Activated T-cell treated with anti-CD3 and anti-CD28 coated beads for 1 hour (primary cell): ENCODE data around the gene MINDY4.

Experiments used
- DNase-seq: peaks from one replicate; pipeline ENCODE4 v3.0.0-alpha.2; 2020; ENCODE audit warnings: low read depth

Gene MINDY4

DNA sequence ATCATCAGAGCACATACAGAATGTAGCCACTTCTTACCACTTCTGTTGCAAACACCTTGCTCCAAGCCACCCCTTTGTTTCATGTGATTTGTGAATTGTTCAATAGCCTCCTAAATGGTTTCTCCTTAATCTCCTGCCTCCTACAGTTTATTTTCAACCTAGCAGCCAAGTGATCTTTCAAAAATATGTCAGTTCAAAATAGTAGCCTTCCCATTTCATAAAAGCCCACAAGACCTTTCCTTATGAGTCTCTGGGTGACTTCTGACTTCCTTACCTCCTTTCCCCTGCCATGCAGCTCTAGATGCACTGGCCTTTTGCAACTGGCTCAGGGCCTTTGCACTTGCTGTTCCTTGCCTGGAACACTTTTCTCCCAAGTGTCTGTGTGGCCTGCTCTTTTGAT lies 4.8 kb downstream of the MINDY4 start:
- no peak for DNase-seq

DNA sequence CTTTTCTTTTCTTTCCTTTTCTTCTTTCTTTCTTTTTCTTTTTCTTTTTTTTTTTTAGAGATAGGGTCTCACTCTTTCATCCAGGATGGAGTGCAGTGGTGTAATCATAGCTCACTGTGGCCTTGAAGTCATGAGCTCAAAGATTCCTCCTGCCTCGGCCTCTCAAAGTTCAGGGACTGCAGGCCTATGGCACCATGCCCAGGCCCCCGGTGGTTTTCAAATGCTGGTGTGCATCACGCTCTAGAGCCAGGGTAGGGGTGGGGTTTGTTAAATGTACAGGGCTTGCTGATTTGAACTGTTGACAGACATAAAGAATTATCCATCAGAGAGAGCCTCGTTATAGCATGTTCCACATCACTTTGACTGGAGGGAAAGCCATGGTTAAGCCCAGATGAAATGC lies 5.8 kb downstream of the MINDY4 start:
- no peak for DNase-seq

DNA sequence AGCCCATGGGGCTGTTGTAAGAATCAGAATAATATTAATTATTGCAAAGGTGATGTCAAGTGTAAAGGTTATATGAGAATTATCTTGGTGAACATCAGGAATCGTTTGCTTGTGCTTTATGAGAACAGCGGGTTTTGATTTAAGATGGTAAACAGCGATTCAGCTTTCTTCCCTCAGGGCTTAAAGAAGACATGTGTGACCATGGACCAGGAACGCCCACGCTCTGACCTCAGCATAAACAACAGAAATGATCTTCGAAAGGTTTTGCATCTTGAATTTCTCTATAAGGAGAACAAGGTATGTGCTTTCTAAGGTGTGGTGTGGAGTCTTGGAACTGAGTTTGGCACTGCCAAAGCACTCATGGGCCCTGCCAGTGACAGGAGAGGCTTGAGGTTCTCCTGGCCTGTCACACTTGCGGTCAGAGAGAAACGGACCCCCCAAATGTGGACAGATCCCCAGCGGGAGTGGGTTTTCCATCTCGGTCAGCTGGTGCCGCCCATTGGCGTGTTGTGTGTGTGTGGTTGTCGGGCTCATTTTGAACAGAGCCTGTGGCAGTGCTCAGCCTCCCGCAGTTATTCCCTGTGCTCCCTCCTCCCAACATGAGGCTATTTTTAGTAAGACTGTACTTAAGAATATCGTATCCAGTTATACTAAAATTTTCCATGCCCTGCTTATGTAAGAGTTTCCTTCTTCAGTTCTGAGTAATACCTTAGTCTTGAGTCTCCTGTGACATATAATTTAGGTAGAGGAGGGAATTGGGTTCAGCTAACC lies 7.2 kb downstream of the MINDY4 start:
- DNase-seq, result no peak

DNA sequence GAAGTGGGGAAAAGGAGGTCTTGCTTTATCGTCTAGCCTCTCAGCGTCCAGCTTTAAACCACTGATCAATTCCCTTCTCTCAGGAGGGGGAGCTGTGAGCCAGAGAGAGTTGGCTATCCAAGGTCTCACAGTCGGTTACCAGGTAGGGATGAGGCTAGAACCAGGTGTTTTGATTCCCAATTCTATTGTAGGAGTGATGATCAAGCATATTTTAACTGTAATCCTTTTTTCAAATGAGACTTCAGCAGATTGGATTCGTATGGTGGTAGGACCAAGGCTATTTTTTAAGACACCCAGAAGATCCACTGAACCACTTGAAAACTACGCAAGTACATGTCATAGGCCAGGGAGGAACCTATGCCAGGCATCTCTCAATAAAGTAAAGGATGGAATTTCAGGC lies 8.4 kb downstream of the MINDY4 start:
- DNase-seq, result no peak

DNA sequence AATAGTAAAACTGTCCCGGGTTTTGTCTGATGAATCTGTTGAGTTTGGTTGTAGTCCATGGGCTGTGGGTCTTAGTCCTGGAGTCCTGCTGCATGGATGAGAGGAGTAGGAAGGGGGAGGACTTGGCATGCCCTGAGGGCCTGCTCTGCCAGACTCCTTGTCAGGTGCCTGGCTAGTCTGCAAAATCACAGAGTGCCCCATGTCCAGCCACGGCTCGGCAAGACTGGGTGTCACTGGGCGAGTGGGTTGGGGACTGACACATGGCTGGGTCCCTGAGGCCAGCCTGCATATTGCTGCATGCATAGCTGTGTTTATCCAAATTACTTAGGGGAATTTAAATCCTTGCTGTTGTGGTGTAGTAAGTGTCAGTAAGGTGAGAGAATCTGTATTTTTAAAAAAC lies 9.7 kb downstream of the MINDY4 start:
- DNase-seq, result no peak

DNA sequence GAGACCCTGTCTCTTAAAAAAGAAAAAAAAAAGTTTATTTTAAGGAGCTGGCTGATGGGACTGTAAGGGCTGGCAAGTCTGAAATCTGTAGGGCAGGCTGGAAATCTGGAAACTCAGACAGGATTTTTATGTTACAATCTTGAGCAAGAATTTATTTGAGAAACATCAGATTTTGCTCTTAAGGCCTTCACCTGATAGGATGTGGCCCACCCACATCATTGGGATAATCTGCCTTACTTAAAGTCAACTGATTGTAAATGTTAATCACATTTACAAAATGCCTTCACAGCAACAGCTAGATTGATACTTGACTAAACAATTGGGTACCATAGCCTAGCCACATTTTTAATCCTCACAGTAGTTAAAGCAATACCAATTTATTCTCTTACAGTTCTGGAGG lies 11.5 kb downstream of the MINDY4 start:
- no peak for DNase-seq

DNA sequence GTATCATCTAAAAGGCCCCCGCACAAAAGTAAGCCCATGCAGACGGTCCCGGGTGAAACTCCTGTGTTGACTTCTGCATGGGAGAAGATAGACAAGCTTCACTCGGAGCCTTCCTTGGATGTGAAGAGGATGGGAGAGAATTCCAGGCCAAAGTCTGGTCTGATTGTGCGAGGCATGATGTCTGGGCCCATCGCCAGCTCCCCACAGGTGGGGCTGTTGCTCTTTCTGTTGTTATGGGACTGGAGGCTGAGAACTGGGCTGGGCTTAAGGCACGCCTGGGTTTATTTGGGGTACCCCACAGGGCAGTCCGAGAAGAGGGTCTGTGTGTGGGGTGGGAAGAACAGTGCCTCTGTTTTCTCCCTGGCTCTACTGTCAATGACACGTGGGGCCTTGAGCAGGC lies 14.6 kb downstream of the MINDY4 start:
- no peak for DNase-seq

DNA sequence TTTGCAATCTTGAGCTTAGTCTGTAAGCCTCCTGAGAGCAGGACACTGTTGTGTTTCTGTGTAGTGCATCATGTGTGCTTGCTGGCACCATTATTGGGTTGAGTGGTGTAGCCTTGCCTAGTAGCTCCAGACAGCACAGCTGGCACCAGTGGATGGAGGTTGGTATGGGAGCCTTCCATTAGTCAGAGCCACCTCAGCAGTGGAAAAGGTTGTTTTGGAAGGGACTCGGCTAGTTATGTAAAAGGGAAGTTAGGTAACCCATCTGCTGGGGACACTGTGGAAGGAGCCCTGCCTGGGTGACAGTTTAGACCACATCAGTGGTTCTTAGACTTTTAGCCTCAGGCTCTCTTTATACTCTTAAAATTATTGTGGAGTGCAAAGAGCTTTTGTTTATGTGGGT lies 16.3 kb downstream of the MINDY4 start:
- no peak for DNase-seq

DNA sequence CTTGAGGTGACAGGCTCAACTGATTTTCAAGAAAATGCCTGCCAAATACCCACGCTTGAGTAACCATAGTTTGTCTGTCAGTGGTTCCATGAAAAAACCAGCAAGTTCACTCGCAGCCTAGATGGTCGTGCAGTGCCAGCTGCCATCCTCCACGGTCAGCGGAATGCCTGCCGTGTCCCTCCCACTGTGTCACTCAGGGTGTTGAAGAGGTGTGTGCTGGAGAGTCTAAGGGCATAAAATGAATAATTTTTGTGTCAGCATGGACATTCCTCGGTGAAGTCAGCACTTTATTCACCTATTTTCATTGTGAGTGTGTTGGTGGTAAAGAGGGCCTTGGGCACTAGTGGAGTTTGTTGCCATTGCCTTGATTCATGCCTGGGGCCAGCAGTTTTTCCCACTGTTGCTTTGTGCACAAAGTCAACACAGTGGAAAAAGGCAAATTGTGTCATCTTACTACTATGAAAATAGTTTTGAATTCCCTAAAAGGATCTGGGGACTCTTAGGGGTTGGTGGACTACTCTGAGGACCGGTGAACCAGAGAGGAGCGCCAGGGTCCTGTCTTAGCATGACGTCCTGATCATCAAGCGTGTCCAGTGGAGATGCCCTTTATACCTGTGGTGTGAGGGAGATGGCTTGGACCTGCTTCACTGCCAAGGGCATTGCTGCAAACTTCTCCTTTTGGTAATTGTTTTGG lies 17.6 kb downstream of the MINDY4 start:
- DNase-seq, result no peak

DNA sequence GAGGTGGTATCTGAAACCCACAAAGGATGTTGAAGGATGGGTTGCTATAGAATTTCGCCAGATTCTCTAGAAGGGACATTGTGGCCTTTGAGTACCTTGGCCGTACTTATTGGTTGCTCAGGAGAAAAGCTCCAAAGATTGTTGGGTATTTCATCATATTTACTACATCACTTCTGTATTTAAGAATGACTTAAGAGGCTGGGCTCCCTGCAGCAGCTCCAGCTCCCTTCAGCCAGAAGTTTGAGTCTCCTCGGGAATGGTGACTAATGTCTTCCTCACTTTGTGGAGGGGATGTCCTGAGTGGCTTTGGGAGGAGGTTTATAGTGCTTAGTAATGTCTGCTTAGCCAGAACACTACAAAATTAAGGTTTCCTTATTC lies 18.1 kb downstream of the MINDY4 start:
- DNase-seq, result no peak

DNA sequence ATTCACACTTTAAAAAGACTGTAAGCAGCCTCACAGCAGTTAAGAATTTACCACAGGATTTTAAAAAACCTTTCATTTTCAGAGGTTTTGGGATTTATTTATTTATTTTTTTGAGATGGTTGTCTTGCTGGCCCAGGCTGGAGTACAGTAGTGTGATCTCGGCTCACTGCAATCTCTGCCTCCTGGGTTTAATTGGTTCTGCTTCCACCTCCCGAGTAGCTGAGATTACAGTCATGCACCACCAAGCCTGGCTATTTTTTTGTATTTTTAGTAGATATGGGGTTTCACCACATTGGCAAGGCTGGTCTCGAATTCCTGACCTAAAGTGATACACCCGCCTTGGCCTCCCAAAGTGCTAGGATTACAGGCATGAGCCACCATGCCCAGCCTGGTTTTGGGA lies 19.1 kb downstream of the MINDY4 start:
- no peak for DNase-seq

DNA sequence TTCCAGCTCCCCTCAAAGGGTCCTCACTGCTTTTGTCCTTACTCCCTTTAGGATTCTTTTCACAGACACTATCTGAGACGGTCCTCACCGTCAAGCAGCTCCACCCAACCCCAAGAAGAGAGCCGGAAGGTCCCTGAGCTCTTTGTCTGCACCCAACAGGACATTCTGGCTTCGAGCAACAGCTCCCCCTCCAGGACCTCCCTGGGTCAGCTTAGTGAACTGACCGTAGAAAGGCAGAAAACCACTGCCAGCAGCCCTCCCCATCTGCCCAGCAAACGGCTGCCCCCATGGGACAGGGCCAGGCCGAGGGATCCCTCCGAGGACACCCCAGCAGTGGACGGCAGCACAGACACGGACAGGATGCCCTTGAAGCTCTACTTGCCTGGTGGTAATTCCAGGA lies 19.9 kb downstream of the MINDY4 start:
- no peak for DNase-seq

DNA sequence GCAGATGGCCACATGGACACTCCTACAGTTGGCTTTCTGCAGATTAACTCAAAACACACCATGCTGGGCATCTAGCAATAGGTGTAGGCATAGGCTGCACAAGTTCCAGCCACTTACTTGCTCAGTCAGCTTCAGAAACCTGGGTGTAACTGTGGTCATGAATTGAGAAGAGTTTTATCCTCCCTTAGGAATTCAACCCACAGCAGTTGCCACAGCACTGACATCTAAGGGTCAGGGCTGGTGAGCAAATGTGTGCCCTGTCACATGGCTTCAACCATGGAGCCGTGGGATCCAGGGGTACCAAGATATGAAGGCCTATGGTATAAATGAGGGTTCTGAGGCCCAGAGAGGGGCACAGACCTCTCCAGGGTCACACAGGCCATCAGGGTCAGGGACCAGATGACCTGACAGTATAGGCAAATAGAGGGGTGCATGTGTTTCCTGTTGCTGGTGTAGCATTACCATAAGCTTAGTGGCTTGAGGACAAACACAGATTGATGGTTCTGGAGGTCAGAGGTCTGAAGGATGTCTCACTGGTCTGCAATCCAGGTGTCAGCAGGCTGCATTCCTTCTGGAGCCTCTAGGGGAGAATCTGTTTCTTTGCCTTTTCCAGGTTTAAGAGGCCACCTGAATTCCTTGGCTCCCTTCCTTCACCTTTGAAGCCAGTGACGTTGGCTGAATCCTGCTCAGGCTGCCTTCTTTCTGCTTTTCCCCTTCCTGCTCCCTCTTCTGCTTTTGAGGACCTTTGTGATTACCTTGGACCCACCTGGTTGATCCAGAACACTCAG lies 24.1 kb downstream of the MINDY4 start:
- DNase-seq, result no peak

DNA sequence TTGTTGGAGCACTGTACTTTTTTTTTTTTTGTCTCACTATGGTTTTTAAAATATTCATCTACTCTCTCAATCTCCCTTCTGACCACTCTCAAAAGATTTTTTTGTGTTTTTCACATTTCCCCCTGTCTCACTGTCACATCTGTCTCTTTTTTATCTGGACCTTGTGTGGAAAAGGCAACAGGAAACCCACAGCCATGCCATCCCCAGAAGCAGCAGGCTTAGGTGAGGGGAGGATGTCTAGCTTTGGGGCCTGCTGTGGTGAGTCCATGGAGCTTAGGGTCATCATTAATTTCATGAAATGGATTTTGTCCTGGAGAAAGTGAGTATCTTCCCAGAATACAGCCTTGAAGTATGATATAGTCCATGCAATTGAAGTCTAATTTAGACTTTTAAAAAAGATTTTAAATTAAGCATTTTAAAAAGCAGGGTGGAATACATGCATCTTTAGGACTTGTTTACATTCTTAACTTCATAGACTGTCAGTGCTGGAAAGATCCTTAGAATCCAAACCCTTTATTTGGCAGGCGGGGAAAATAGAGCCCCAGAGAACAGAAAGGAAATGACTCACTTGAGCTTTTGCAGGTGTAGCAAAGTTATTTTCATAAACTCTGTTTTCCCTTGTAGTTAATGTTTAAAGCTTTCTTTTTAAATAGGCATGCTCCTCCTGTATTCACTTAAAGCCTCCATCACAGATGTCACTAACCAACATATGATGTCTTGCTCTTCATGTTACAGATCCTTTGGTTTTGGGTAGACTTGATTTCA lies 25.1 kb downstream of the MINDY4 start:
- DNase-seq, result no peak

DNA sequence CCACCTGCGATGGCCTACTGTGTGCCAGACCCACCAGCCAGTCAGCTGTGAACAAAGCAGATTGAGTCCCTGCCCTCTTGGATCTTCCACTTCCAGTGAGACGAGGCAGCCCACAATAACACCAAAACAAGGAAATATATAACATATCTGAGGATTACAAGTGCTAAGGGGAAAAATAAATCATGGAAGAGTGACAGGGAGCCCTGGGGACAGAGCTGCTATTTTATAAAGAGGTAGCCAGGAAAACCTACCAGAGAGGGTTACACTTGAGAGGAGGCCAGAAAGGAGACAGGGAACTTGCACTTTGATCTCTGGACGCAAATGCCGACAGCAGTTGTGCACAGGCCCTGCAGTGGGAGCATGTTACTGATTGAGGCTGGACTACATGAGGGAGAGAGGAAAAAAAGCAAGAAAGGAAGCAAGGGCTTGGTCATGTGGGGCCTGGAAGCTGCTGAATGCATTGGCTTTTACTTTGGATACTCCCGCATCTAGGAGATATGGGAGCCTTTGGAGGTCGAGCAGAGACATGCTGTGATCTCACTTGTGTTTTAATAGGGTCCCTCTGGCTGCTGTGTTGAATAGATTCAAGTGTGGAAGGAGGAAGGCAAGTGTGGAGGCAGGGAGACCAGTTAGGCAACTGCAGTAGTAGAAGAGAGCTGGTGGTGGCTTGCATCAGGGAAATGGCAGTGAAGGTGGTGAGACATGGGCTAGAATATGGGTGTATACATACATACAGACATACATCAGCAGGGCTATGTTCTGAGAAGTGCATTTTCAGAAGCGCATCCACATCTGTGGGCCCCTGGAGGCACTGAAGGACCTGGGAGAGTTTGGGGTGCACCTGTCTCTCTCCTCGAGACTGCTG lies 26.2 kb downstream of the MINDY4 start:
- no peak for DNase-seq

DNA sequence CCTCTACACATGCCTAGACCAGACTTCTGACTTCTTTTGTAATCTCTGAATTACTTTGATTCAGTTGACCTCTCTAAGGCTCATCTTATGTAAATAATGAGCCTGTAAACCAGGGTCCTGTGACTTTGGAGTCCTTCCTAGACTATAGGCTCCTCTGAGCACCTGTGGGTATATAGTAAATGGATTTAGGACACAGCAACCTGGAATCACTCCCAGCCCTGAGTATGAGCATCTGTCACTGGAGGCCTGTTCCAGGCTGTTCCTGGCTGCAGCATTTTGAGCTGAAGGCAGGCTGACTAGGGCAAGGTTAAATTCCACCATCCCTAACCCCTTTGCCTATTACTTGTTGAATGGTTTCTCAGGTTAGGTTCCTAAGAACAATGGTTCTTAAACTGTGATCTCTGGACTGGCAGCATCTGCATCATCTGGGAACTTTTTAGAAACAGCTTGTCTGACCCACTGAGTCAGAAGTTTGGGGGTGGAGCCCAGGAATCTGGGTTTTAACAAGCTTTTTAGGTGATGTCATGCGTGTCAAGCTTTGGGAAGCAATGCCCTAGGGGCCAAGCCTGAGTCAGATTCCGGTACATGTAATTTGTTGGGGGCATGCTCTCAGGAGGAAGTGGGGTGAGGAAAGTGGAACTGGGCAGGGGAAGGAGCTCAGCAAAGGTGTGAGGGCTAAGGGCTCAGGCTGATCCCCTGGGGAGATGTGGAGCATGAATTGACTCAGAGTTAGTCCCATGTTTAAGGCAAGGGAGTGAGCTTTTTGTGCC lies 28.2 kb downstream of the MINDY4 start:
- no peak for DNase-seq

DNA sequence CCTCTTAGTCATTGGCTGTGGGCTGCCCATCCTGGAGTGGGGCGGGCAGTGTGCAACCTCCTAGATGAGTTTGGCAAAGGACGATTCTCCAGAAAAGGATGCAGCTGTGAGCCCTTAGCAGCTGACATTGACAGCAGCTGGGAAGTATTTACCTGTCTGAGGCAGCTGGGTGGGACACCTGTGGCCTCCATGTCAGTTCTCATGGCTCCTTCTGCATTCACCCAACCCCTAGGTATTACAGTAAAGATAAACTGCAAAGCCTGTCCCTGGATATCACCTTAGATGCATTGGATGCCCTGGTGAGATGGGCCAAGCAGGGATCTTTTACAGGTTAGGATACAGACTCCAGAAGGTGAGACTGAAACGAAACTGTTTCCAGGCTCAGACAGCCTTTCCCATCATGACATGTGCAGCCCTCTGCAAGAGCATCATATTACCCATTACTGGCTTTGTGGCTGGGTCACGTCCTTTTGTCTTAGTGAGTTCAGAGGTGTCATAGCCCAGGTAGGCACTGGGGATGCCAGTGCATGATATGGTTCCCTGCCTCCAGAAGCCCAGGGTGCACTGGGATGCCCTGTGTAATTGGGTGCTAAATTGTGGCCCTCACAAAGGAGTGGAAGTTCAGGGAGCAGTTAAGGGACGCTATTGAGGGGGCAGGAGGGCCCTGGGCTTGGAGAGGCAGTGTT lies 28.9 kb downstream of the MINDY4 start:
- DNase-seq, result no peak

DNA sequence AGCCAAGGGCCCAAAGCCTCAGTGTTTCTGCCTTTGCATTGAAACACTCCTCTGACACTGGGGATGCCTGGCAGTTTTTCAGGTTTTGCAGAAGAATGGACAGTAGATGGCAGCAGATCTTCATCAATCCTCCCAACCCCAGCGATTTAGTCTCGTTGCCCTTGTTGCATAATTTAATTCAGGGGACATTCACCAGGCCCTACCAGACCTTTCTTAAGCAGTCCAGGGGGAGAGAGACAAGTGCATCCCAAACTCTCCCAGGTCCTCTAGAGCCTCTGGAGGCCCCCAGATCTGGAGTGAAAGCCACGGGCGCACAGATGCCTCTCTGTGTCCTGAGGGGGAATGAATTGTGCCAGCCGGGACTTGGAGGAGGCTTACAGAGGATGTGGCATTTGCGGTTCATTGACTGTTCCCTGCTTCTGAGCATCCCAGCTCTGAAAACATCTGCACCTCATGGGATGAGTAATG lies 29.6 kb downstream of the MINDY4 start:
- peak; percentile 7 for DNase-seq

DNA sequence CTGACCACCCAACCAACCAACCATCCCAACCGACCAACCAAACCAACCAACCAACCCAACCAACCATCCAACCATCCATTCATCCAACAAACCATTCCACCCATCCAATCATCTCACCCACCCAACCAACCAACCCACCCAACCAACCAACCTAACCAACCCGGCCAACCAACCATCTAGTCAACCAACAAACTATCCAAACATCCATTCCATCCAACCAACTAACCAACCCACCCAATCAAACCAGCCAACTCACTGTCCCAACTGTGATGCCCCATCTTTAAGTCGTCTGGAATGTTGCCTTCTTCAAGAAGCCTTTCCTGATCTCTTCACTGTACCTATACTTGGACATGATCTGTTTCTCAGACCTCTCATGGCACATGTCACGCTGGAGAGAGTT lies 31.6 kb downstream of the MINDY4 start:
- no peak for DNase-seq
